GM12878 (cell line): ENCODE measurements around the gene SGTB. TPM values are rescaled to one million over a fixed set of nuclear protein-coding genes. Genes with fewer than 3 reads are reported as not detected.
"Not testable (repeated sequence)": the region's sequence is repeated elsewhere in the genome, so short reads cannot be mapped to it uniquely, and the experiment has no call there.

Experiments used
- ATAC-seq: fragments of 200-7000 bp; cut with Tn5 transposase; 3 replicates; pipeline ENCODE4 v1.9.1; 2020; ENCODE audit warnings: mild to moderate bottlenecking, moderate library complexity
- BruUV-seq: library from RNA; stranded (reverse); fragments of 400-500 nt; replicated peaks from 2 replicates; lab custom pipeline; 2021; lab: Mats Ljungman, UMichigan
- CTCF ChIA-PET: fragments of 300-600 bp; sonication (Branson Sonifier 250); formaldehyde crosslinking; extraction: SDS; loops from one replicate; lab custom pipeline; 2021; ENCODE audit warnings: inconsistent platforms; lab: Yijun Ruan, JAX
- POLR2A ChIA-PET: fragments of 350-600 bp; formaldehyde crosslinking; extraction: SDS; loops from one replicate; lab custom pipeline; 2021; ENCODE audit warnings: inconsistent platforms; lab: Charles Lee
- RAD21 ChIA-PET: fragments of 300-600 bp; sonication (Branson Sonifier 250); formaldehyde crosslinking; loops from one replicate; lab custom pipeline; 2023; ENCODE audit warnings: antibody characterized with exemption; ENCODE audit not compliant: unreplicated experiment; lab: Charles Lee
- SMC1A ChIA-PET: fragments of 300-600 bp; sonication (Branson Sonifier 250); formaldehyde crosslinking; loops from one replicate; lab custom pipeline; 2023; ENCODE audit not compliant: unreplicated experiment, uncharacterized antibody; lab: Charles Lee
- DNase-seq: peaks from one replicate; pipeline ENCODE4 v3.0.0-alpha.2; 2011; ENCODE audit warnings: low read depth, low spot score
- FAIRE-seq: peaks from 3 replicates; lab custom pipeline; 2011; peaks lifted over from hg19 to GRCh38; lab: Jason Lieb, UNC
- H2AFZ ChIP-seq: 2 replicates; pipeline ENCODE4 v1.6.0; 2011; ENCODE audit warnings: low read depth, low read length, control low read depth; ENCODE audit not compliant: control insufficient read depth
- H3K27ac ChIP-seq: 2 replicates; pipeline ENCODE4 v1.5.1; 2011; ENCODE audit warnings: control low read depth; ENCODE audit not compliant: control insufficient read depth, insufficient read depth
- H3K27me3 ChIP-seq, 2 experiments: replicated peaks in 1 of 2; 2 replicates each; pipeline versions ENCODE4 v1.6.0 to v1.6.1; 2011; ENCODE audit warnings: low read length in 1 of 2; ENCODE audit not compliant: control insufficient read depth in 2 of 2, insufficient read depth in 2 of 2
- H3K36me3 ChIP-seq, 2 experiments: 2 replicates each; pipeline ENCODE4 v1.5.1; 2011; ENCODE audit warnings: low read length in 1 of 2; ENCODE audit not compliant: control insufficient read depth in 2 of 2, insufficient read depth in 2 of 2
- H3K4me1 ChIP-seq: 2 replicates; pipeline ENCODE4 v1.6.1; 2011; ENCODE audit warnings: mild to moderate bottlenecking, low read length, moderate library complexity, mixed read lengths; ENCODE audit not compliant: control insufficient read depth, insufficient read depth
- H3K4me2 ChIP-seq: 2 replicates; pipeline ENCODE4 v1.6.0; 2011; ENCODE audit warnings: control low read depth; ENCODE audit not compliant: control insufficient read depth, insufficient read depth
- H3K4me3 ChIP-seq: fragments of 200-600 bp; sonication (generic); 2 replicates; pipeline ENCODE4 v1.5.1; 2016
- H3K79me2 ChIP-seq: 2 replicates; pipeline ENCODE4 v1.6.0; 2011; ENCODE audit warnings: low read length; ENCODE audit not compliant: control insufficient read depth, insufficient read depth
- H3K9ac ChIP-seq: 2 replicates; pipeline ENCODE4 v1.8.0; 2011; ENCODE audit warnings: low read length, control low read depth, mixed read lengths; ENCODE audit not compliant: control insufficient read depth, insufficient read depth
- H3K9me3 ChIP-seq: replicated peaks from 3 replicates; pipeline ENCODE4 v1.5.1; 2011; ENCODE audit warnings: mild to moderate bottlenecking, low read length; ENCODE audit not compliant: control insufficient read depth, insufficient read depth
- H4K20me1 ChIP-seq: 2 replicates; pipeline ENCODE4 v1.6.0; 2011; ENCODE audit not compliant: control insufficient read depth, insufficient read depth
- STAT3 ChIP-seq: IDR thresholded peaks from 2 replicates; pipeline ENCODE4 v1.6.1; 2011; ENCODE audit warnings: low read depth, low read length, improper control_type of control experiment
- WGBS: methylation state at CpG from one replicate; pipeline ENCODE4 v1.1.6; 2016; ENCODE audit warnings: low lambda C conversion rate; ENCODE audit not compliant: insufficient replicate concordance, insufficient coverage; ENCODE audit errors: missing lambda C conversion rate; 5-methylcytosine and 5-hydroxymethylcytosine counted together
- in situ Hi-C: fragments of 300-500 bp; cut with MboI; formaldehyde crosslinking; loops from 9 replicates; pipeline ENCODE4 v1.14.3; 2018; ENCODE audit warnings: mixed read lengths
- intact Hi-C: fragments of 100-400 bp; cut with micrococcal nuclease; formaldehyde crosslinking; loops from one replicate; pipeline ENCODE4 v1.14.2; 2022; ENCODE audit not compliant: unreplicated experiment
- polyA plus RNA-seq, 11 experiments: library from polyadenylated mRNA; depleted of rRNA in 4 of 11; unstranded in 6 of 11; stranded (reverse) in 5 of 11; fragments of >200 nt; fragmentation: Nextera tagmentation in 4 of 11; fragmentation: Illumina TruSeq in 1 of 11; extraction: Ambion mirVana in 4 of 11; extraction: Trizol in 1 of 11; gene quantifications; 1 replicate in 1 of 11; 2 replicates in 10 of 11; pipeline versions ENCODE4 v1.2.1 to v1.2.3, GENCODE V29; 2011 to 2016; ENCODE audit warnings: inconsistent platforms in 2 of 11, missing spikeins in 2 of 11, low read depth in 1 of 11
- total RNA-seq, 4 experiments: library from RNA; depleted of rRNA in 3 of 4; stranded (reverse); fragments of >200 nt in 3 of 4; fragmentation: Illumina TruSeq in 1 of 4; extraction: Trizol in 1 of 4; gene quantifications; 2 replicates each; pipeline versions ENCODE4 v1.2.1 to v1.2.3, GENCODE V29; 2013 to 2021

The SGTB gene
- total and polyA plus RNA-seq, 10 of the 15 experiments (the other 5 are each of a cell fraction or from before 2014, with no cell fraction given), result 1.0 to 7.8 (median 5.4) TPM

DNA sequence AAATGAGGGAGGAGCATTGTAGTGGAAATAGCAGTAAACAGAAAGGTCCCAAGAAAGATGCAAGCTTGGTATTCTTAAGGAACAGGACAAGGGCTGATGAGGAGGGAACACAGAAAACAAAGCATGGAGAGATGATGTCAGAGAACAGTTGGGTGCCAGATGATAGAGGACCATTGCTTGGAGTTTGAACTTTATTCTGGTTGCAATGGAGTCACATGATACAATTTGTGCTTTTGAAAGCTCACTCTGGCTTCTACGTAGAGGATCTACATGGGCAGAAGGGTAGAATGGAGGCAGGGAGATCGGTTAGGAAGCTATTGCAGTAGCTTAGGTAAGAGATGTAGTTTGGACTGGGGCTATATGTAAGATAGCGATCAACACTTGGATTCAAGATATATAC, 39.8 kb downstream of the SGTB start:
- RAD21 ChIA-PET, result no interaction called here
- Histone ChIP-seq H3K9ac (no peak overlapping the region), H3K9me3 (no peaks in the 10 kb centered on the region), H3K4me2 (no peak overlapping the region), H3K4me1 (no peaks in the 10 kb centered on the region), H3K27me3 (no peaks in the 10 kb centered on the region), H3K4me3 (no peak overlapping the region), H3K79me2 (no peaks in the 10 kb centered on the region), H2AFZ (no peak overlapping the region), H4K20me1 (no peaks in the 10 kb centered on the region), H3K27ac (no peak overlapping the region), H3K36me3 (peaks cover 0 to 5% of the 10 kb centered on the region in 2 experiments; a peak in 2 of 4 replicates)
- TF ChIP-seq STAT3, result no peak
- DNase-seq (no peak), ATAC-seq (no peak), FAIRE-seq (no peak)
- in situ Hi-C loops (no loop called here), intact Hi-C loops (no loop called here)
- POLR2A ChIA-PET, result no interaction called here
- 94% methylated on average over 3 of the region's 3 CpGs for WGBS
- no TSS peak for BruUV-seq
- CTCF ChIA-PET, result no interaction called here
- SMC1A ChIA-PET, result interaction anchor here (0.6 kb wide), 1 partner anchor 30 kb away, joined by 3 read pairs; no protein-coding TSS in a partner anchor

- ChIA-PET CTCF (interaction anchor here (0.9 kb wide), 1 partner anchor 15 kb away, joined by 3 read pairs; no protein-coding TSS in a partner anchor), SMC1A (interaction anchor here (0.9 to 1.3 kb wide), 3 partner anchors 9 to 20 kb away, joined by 3 to 4 read pairs (median 4); no protein-coding TSS in a partner anchor)
- H3K9ac ChIP-seq, DNase-seq, H3K36me3 ChIP-seq, H3K27me3 ChIP-seq, H4K20me1 ChIP-seq, H3K4me3 ChIP-seq, intact Hi-C loops, BruUV-seq, H2AFZ ChIP-seq, H3K4me1 ChIP-seq, FAIRE-seq, RAD21 ChIA-PET, POLR2A ChIA-PET, H3K9me3 ChIP-seq, H3K27ac ChIP-seq, H3K4me2 ChIP-seq, ATAC-seq, in situ Hi-C loops, H3K79me2 ChIP-seq: not testable (repeated sequence)
- 83% methylated on average over 3 of the region's 3 CpGs for WGBS
These were observed 45.9 kb downstream of the SGTB start for GRCh38 chr5:65676056-65676455.
